Spleen (tissue), 3 donors: Measurements from ENCODE around the gene RTL5.

ENCODE experiments used
- POLR2A ChIP-seq, 3 donors: fragments of 450-650 bp; IDR thresholded peaks; one replicate each; pipeline ENCODE4 v1.5.1; 2017; ENCODE audit warnings: antibody characterized with exemption in 3 of 3, mild to moderate bottlenecking in 1 of 3
- POLR2AphosphoS5 ChIP-seq, 3 donors: sonication (generic); formaldehyde crosslinking; IDR thresholded peaks; one replicate each; pipeline ENCODE4 v1.5.1; 2017; ENCODE audit warnings: antibody characterized with exemption in 3 of 3

- no peak for TF ChIP-seq POLR2A (IDR thresholded peaks at IDR 0.05)
- no peak for TF ChIP-seq POLR2AphosphoS5 (IDR thresholded peaks at IDR 0.05)
Observed at GRCh38 chrX:72113461-72113860, 18.3 kb downstream of the RTL5 start.
